IMR-90 (cell line): ENCODE results near the gene ARAP2. TPM values are rescaled to one million over a fixed set of nuclear protein-coding genes. Genes with fewer than 3 reads are reported as not detected.

ENCODE experiments used
- ATAC-seq: fragments of 200-7000 bp; cut with Tn5 transposase; 2 replicates; pipeline ENCODE4 v1.9.1; 2020; ENCODE audit warnings: low read depth, mild to moderate bottlenecking, moderate library complexity
- BruUV-seq: library from RNA; stranded (reverse); fragments of 400-500 nt; replicated peaks from 2 replicates; lab custom pipeline; 2021; lab: Mats Ljungman, UMichigan
- CTCF ChIA-PET: fragments of 300-600 bp; formaldehyde crosslinking; extraction: SDS; loops from one replicate; lab custom pipeline; 2021; ENCODE audit warnings: antibody characterized with exemption; lab: Yijun Ruan, JAX
- POLR2A ChIA-PET: fragments of 300-600 bp; sonication (Branson Sonifier 250); formaldehyde crosslinking; loops from one replicate; lab custom pipeline; 2022; ENCODE audit warnings: antibody characterized with exemption; ENCODE audit not compliant: unreplicated experiment; lab: Charles Lee
- DNase-seq: peaks from one replicate; pipeline ENCODE4 v3.0.0; 2013
- H2AFZ ChIP-seq: replicated peaks from 2 replicates; pipeline ENCODE3; 2013; ENCODE audit warnings: low read length, mild to moderate bottlenecking; ENCODE audit not compliant: poor library complexity
- H2AK5ac ChIP-seq: 2 replicates; pipeline ENCODE4 v1.6.1; 2013; ENCODE audit warnings: low read depth, low read length, inconsistent platforms
- H2AK9ac ChIP-seq: replicated peaks from 2 replicates; pipeline ENCODE3; 2013; ENCODE audit warnings: mild to moderate bottlenecking, low read depth, low read length, moderate library complexity; ENCODE audit not compliant: poor library complexity
- H2BK120ac ChIP-seq: 2 replicates; pipeline ENCODE4 v1.6.1; 2013; ENCODE audit warnings: low read depth, low read length, inconsistent platforms
- H2BK15ac ChIP-seq: 3 replicates; pipeline ENCODE4 v1.6.1; 2013; ENCODE audit warnings: low read depth, low read length, inconsistent platforms
- H2BK20ac ChIP-seq: 2 replicates; pipeline ENCODE4 v1.6.1; 2013; ENCODE audit warnings: low read depth, mild to moderate bottlenecking, inconsistent platforms, low read length, moderate library complexity
- H2BK5ac ChIP-seq: 2 replicates; pipeline ENCODE4 v1.6.1; 2013; ENCODE audit warnings: mild to moderate bottlenecking, low read depth, low read length, inconsistent platforms; ENCODE audit not compliant: poor library complexity, severe bottlenecking
- H3K14ac ChIP-seq: replicated peaks from 2 replicates; pipeline ENCODE4 v1.6.1; 2013; ENCODE audit warnings: low read depth, low read length, inconsistent platforms
- H3K18ac ChIP-seq: 2 replicates; pipeline ENCODE4 v1.6.1; 2013; ENCODE audit warnings: low read depth, low read length, control low read depth
- H3K23ac ChIP-seq: 2 replicates; pipeline ENCODE4 v1.6.1; 2013; ENCODE audit warnings: low read depth, low read length, inconsistent platforms
- H3K27ac ChIP-seq: 2 replicates; pipeline ENCODE4 v1.5.1; 2013; ENCODE audit warnings: mild to moderate bottlenecking, control low read depth, low read length; ENCODE audit not compliant: insufficient read depth
- H3K27me3 ChIP-seq: 2 replicates; pipeline ENCODE4 v1.6.1; 2013; ENCODE audit warnings: low read length; ENCODE audit not compliant: control insufficient read depth, insufficient read depth
- H3K36me3 ChIP-seq: 2 replicates; pipeline ENCODE4 v1.6.1; 2013; ENCODE audit warnings: low read length, mixed read lengths; ENCODE audit not compliant: control insufficient read depth, insufficient read depth
- H3K4ac ChIP-seq: 2 replicates; pipeline ENCODE4 v1.6.1; 2013; ENCODE audit warnings: low read depth, low read length, inconsistent platforms
- H3K4me1 ChIP-seq: 2 replicates; pipeline ENCODE4 v1.6.1; 2013; ENCODE audit warnings: low read length, mixed read lengths; ENCODE audit not compliant: control insufficient read depth, insufficient read depth
- H3K4me2 ChIP-seq: 2 replicates; pipeline ENCODE4 v1.6.1; 2013; ENCODE audit warnings: low read depth, mild to moderate bottlenecking, control low read depth, low read length, moderate library complexity
- H3K4me3 ChIP-seq: 2 replicates; pipeline ENCODE4 v1.5.1; 2013; ENCODE audit warnings: low read depth, mild to moderate bottlenecking, control low read depth, low read length, moderate library complexity; ENCODE audit not compliant: insufficient read depth
- H3K56ac ChIP-seq: 2 replicates; pipeline ENCODE4 v1.6.1; 2013; ENCODE audit warnings: low read length, inconsistent platforms; ENCODE audit not compliant: insufficient read depth; ENCODE audit errors: extremely low read depth
- H3K79me1 ChIP-seq, 2 experiments: 2 replicates each; pipeline ENCODE4 v1.6.1; 2013; ENCODE audit warnings: low read length in 2 of 2, inconsistent platforms in 1 of 2, low read depth in 1 of 2
- H3K9ac ChIP-seq: 2 replicates; pipeline ENCODE4 v1.6.1; 2013; ENCODE audit warnings: low read depth, low read length, control low read depth
- H3K9me1 ChIP-seq: 2 replicates; pipeline ENCODE4 v1.6.1; 2013; ENCODE audit warnings: low read length, inconsistent platforms; ENCODE audit not compliant: insufficient read depth
- H3K9me3 ChIP-seq: 2 replicates; pipeline ENCODE4 v1.6.1; 2013; ENCODE audit warnings: low read length; ENCODE audit not compliant: control insufficient read depth, insufficient read depth
- H4K20me1 ChIP-seq: 2 replicates; pipeline ENCODE4 v1.6.1; 2013; ENCODE audit warnings: low read length, inconsistent platforms; ENCODE audit not compliant: insufficient read depth
- H4K5ac ChIP-seq: 2 replicates; pipeline ENCODE4 v1.6.1; 2013; ENCODE audit warnings: mild to moderate bottlenecking, low read depth, low read length, control low read depth
- H4K8ac ChIP-seq, 2 experiments: 2 replicates each; pipeline ENCODE4 v1.6.1; 2013; ENCODE audit warnings: low read depth in 2 of 2, low read length in 2 of 2, control low read depth in 1 of 2, inconsistent platforms in 1 of 2
- H4K91ac ChIP-seq: 2 replicates; pipeline ENCODE4 v1.6.1; 2013; ENCODE audit warnings: low read depth, low read length, inconsistent platforms; ENCODE audit not compliant: insufficient read depth
- BHLHE40 ChIP-seq: fragments of 150-350 bp; IDR thresholded peaks from 2 replicates; pipeline ENCODE4 v1.6.1; 2016; ENCODE audit warnings: mild to moderate bottlenecking, low read depth, low read length
- CEBPB ChIP-seq: IDR thresholded peaks from 2 replicates; pipeline ENCODE4 v1.6.1; 2012; ENCODE audit warnings: low read depth, low read length, improper control_type of control experiment
- CHD1 ChIP-seq: IDR thresholded peaks from 2 replicates; pipeline ENCODE4 v1.6.1; 2012; ENCODE audit warnings: low read depth, low read length, improper control_type of control experiment
- CTCF ChIP-seq: conservative IDR thresholded peaks from 2 replicates; pipeline ENCODE4 v1.5.1; 2012; ENCODE audit warnings: mild to moderate bottlenecking, low read depth, low read length, improper control_type of control experiment
- ELK1 ChIP-seq: fragments of 150-350 bp; IDR thresholded peaks from 2 replicates; pipeline ENCODE4 v1.6.1; 2016; ENCODE audit warnings: low read depth, mild to moderate bottlenecking, low read length, moderate library complexity, borderline replicate concordance
- FOS ChIP-seq: fragments of 150-350 bp; IDR thresholded peaks from 2 replicates; pipeline ENCODE4 v1.6.1; 2016; ENCODE audit warnings: low read depth, low read length
- MAFK ChIP-seq: IDR thresholded peaks from 2 replicates; pipeline ENCODE4 v1.6.1; 2012; ENCODE audit warnings: low read depth, low read length, improper control_type of control experiment
- MAZ ChIP-seq: IDR thresholded peaks from 2 replicates; pipeline ENCODE4 v1.6.1; 2012; ENCODE audit warnings: low read depth, mild to moderate bottlenecking, low read length, improper control_type of control experiment, moderate library complexity, borderline replicate concordance
- MXI1 ChIP-seq: IDR thresholded peaks from 2 replicates; pipeline ENCODE4 v1.6.1; 2012; ENCODE audit warnings: low read depth, mild to moderate bottlenecking, low read length, moderate library complexity, borderline replicate concordance
- NFE2L2 ChIP-seq: fragments of 150-350 bp; IDR thresholded peaks from 2 replicates; pipeline ENCODE4 v1.6.1; 2016; ENCODE audit warnings: low read depth, mild to moderate bottlenecking, low read length
- POLR2A ChIP-seq: IDR thresholded peaks from 2 replicates; pipeline ENCODE4 v1.6.1; 2012; ENCODE audit warnings: mild to moderate bottlenecking, low read depth, low read length
- RAD21 ChIP-seq: IDR thresholded peaks from 2 replicates; pipeline ENCODE4 v1.6.1; 2012; ENCODE audit warnings: low read length, improper control_type of control experiment
- RCOR1 ChIP-seq: IDR thresholded peaks from 2 replicates; pipeline ENCODE4 v1.6.1; 2012; ENCODE audit warnings: mild to moderate bottlenecking, low read length, improper control_type of control experiment; ENCODE audit not compliant: insufficient replicate concordance
- RFX5 ChIP-seq: IDR thresholded peaks from 2 replicates; pipeline ENCODE4 v1.8.0; 2012; ENCODE audit warnings: low read depth, mild to moderate bottlenecking, low read length, moderate library complexity
- SMC3 ChIP-seq: fragments of 150-350 bp; IDR thresholded peaks from 2 replicates; pipeline ENCODE4 v1.6.1; 2016; ENCODE audit warnings: low read depth, mild to moderate bottlenecking, antibody characterized with exemption, low read length, moderate library complexity
- USF2 ChIP-seq: fragments of 150-350 bp; IDR thresholded peaks from 2 replicates; pipeline ENCODE4 v1.6.1; 2017; ENCODE audit warnings: mild to moderate bottlenecking, antibody characterized with exemption, low read length, low read depth
- WGBS, 2 experiments: methylation state at CpG; one replicate each; pipeline versions ENCODE4 v1.1.5 to v1.1.7; 2013; ENCODE audit warnings: missing lambda C conversion rate in 2 of 2; ENCODE audit not compliant: insufficient read length in 1 of 2; ENCODE audit errors: extremely low coverage in 2 of 2; 5-methylcytosine and 5-hydroxymethylcytosine counted together
- dilution Hi-C: fragments of 300-500 bp; cut with HindIII; formaldehyde crosslinking; loops from one replicate; pipeline ENCODE4 v1.14.3; 2018; ENCODE audit warnings: low sequenced_read_pairs; ENCODE audit not compliant: unreplicated experiment
- in situ Hi-C: fragments of 300-500 bp; cut with MboI; formaldehyde crosslinking; loops from 3 replicates; pipeline ENCODE4 v1.14.3; 2019; ENCODE audit warnings: low sequenced_read_pairs, inconsistent platforms, mixed read lengths
- intact Hi-C: fragments of 100-400 bp; cut with micrococcal nuclease; formaldehyde crosslinking; loops from 2 replicates; pipeline ENCODE4 v1.10.0; 2022
- polyA plus RNA-seq, 3 experiments: library from polyadenylated mRNA; depleted of rRNA; stranded (reverse); fragments of >200 nt; gene quantifications; 2 replicates each; pipeline ENCODE4 v1.2.3, GENCODE V29; 2012; ENCODE audit warnings: low replicate concordance in 1 of 3
- total RNA-seq: library from RNA; depleted of rRNA; stranded (reverse); fragments of >200 nt; gene quantifications from 2 replicates; pipeline ENCODE4 v1.2.3, GENCODE V29; 2012

ARAP2 gene
- total and polyA plus RNA-seq, 2 of the 4 experiments (the other 2 are of a cell fraction), result 0.32 to 1.8 TPM

GRCh38 chr4:36178484-36178883 is 65.8 kb downstream of the ARAP2 start:
- Histone ChIP-seq H3K56ac (no peak overlapping the region), H3K4ac (no peak overlapping the region), H2AFZ (no peak overlapping the region), H3K4me2 (no peak overlapping the region), H3K27ac (no peak overlapping the region), H3K4me1 (no peaks in the 10 kb centered on the region), H2AK5ac (no peak overlapping the region), H3K4me3 (no peak overlapping the region), H2AK9ac (no peak overlapping the region), H4K91ac (no peak overlapping the region), H3K79me1 (no peaks in the 10 kb centered on the region), H3K9me3 (no peaks in the 10 kb centered on the region; the same call in 1 of the 2 replicates), H3K9me1 (no peaks in the 10 kb centered on the region), H3K18ac (no peak overlapping the region), H2BK5ac (no peak overlapping the region), H3K9ac (no peak overlapping the region), H3K23ac (no peak overlapping the region), H3K14ac (no peak overlapping the region), H3K36me3 (no peaks in the 10 kb centered on the region), H3K27me3 (no peaks in the 10 kb centered on the region), H2BK120ac (no peak overlapping the region), H2BK15ac (no peak overlapping the region), H4K20me1 (no peaks in the 10 kb centered on the region), H4K8ac (no peak overlapping the region), H2BK20ac (no peak overlapping the region), H4K5ac (no peak overlapping the region)
- BruUV-seq, result no TSS peak
- dilution Hi-C loops, result no loop called here
- TF ChIP-seq MXI1, result no peak
- TF ChIP-seq CEBPB, result no peak
- TF ChIP-seq ELK1, result no peak
- no peak for TF ChIP-seq USF2
- TF ChIP-seq MAFK, result no peak
- no peak for TF ChIP-seq POLR2A
- TF ChIP-seq MAZ, result no peak
- no peak for TF ChIP-seq RCOR1
- TF ChIP-seq CTCF, result no peak
- TF ChIP-seq RFX5, result no peak
- no peak for TF ChIP-seq CHD1
- TF ChIP-seq RAD21, result no peak
- no peak for TF ChIP-seq SMC3
- no peak for TF ChIP-seq NFE2L2
- no peak for TF ChIP-seq BHLHE40
- TF ChIP-seq FOS, result no peak
- in situ Hi-C loops, result no loop called here
- intact Hi-C loops, result no loop called here
- CTCF ChIA-PET, result no interaction called here
- DNase-seq (no peak), ATAC-seq (no peak)
- POLR2A ChIA-PET, result no interaction called here
- no CpG with 5 or more reads among the region's 3 CpGs for WGBS, 2 experiments
